Measurements from ENCODE around the gene PAX7. TPM values are rescaled to one million over a fixed set of nuclear protein-coding genes. Genes with fewer than 3 reads are reported as not detected.
A peak's percentile ranks its signal among the peaks of the same experiment; 100 is the strongest.

Gene PAX7
- total and polyA plus RNA-seq, 9 of the 15 experiments (the other 6 are each of a cell fraction or from before 2014, with no cell fraction given), result not detected

- no peak overlapping the region for H2AFZ ChIP-seq (ENCODE audit: low read depth, low read length)
- 0% methylated on average over 5 of the region's 8 CpGs for WGBS (ENCODE audit: insufficient coverage, low coverage, missing lambda C conversion rate)
- no peaks in the 10 kb centered on the region for H3K36me3 ChIP-seq (ENCODE audit: control insufficient read depth, insufficient read depth, low read length)
- H3K9ac ChIP-seq (ENCODE audit: insufficient read depth in 1 of 2, low read depth in 2 of 2, low read length in 2 of 2), result no peak overlapping the region
- no peaks in the 10 kb centered on the region for H3K9me1 ChIP-seq (ENCODE audit: control insufficient read depth, insufficient read depth, low read length)
- H3K9me3 ChIP-seq (replicated peaks; ENCODE audit: control insufficient read depth, insufficient read depth, low read depth, low read length), result no peaks in the 10 kb centered on the region
- FAIRE-seq (no peak), ATAC-seq (no peak), DNase-seq (ENCODE audit: extremely low read depth in 1 of 4, low spot score in 3 of 4) (no peak)
- no peak overlapping the region for H3K4me2 ChIP-seq (ENCODE audit: insufficient read depth, low read length)
- no peaks in the 10 kb centered on the region for H3K79me2 ChIP-seq (ENCODE audit: control insufficient read depth, insufficient read depth, low read length)
- TF ChIP-seq SPI1 (IDR thresholded peaks at IDR 0.05; ENCODE audit: borderline replicate concordance, low read depth, low read length), result peak; percentile 50; the same call in 1 of the 2 replicates
- TF ChIP-seq SMARCB1 (IDR thresholded peaks at IDR 0.05; ENCODE audit: insufficient read length, low read depth), result no peak
- ChIA-PET POLR2A (no interaction called here), CTCF (ENCODE audit: low intra/inter-chr PET ratio) (no interaction called here)
- H3K4me1 ChIP-seq (replicated peaks in 1 of 2; ENCODE audit: control insufficient read depth in 2 of 2, insufficient read depth in 2 of 2, low read length in 2 of 2), result peaks cover 0 to 6% of the 10 kb centered on the region in 2 experiments; a peak in 1 of 5 replicates
- no peak overlapping the region for H3K4me3 ChIP-seq
- H4K20me1 ChIP-seq (replicated peaks; ENCODE audit: control insufficient read depth, insufficient read depth, low read length), result peaks cover 14% of the 10 kb centered on the region; the same call in 1 of the 2 replicates
- no peak overlapping the region for H3K27ac ChIP-seq (ENCODE audit: extremely low read depth, low read depth, low read length)
- in situ Hi-C loops (cut with MboI), result no loop called here
- BruUV-seq (replicated peaks), result no TSS peak
- peaks cover 36 to 71% of the 10 kb centered on the region in 2 experiments; a peak in 4 of 5 replicates for H3K27me3 ChIP-seq (ENCODE audit: control insufficient read depth in 2 of 2, insufficient read depth in 2 of 2, low read length in 2 of 2)
- intact Hi-C loops (cut with micrococcal nuclease), result no loop called here
Measured at GRCh38 chr1:18651713-18652112, 21.1 kb downstream of the PAX7 start.

- Histone ChIP-seq H2AFZ (ENCODE audit: low read depth, low read length) (no peak overlapping the region), H3K4me2 (ENCODE audit: insufficient read depth, low read length) (no peak overlapping the region), H3K79me2 (ENCODE audit: control insufficient read depth, insufficient read depth, low read length) (no peaks in the 10 kb centered on the region), H3K9me1 (ENCODE audit: control insufficient read depth, insufficient read depth, low read length) (no peaks in the 10 kb centered on the region), H3K27me3 (ENCODE audit: control insufficient read depth in 2 of 2, insufficient read depth in 2 of 2, low read length in 2 of 2) (peaks cover 37 to 73% of the 10 kb centered on the region in 2 experiments; a peak in 4 of 5 replicates), H4K20me1 (replicated peaks; ENCODE audit: control insufficient read depth, insufficient read depth, low read length) (peaks cover 17% of the 10 kb centered on the region; the same call in 1 of the 2 replicates), H3K4me3 (no peak overlapping the region), H3K36me3 (ENCODE audit: control insufficient read depth, insufficient read depth, low read length) (no peaks in the 10 kb centered on the region), H3K27ac (ENCODE audit: extremely low read depth, low read depth, low read length) (no peak overlapping the region), H3K9me3 (replicated peaks; ENCODE audit: control insufficient read depth, insufficient read depth, low read depth, low read length) (no peaks in the 10 kb centered on the region), H3K4me1 (replicated peaks in 1 of 2; ENCODE audit: control insufficient read depth in 2 of 2, insufficient read depth in 2 of 2, low read length in 2 of 2) (0 out of 5 replicates have a peak, but pooled peaks cover 0 to 3% of the 10 kb centered on the region in 2 experiments), H3K9ac (ENCODE audit: insufficient read depth in 1 of 2, low read depth in 2 of 2, low read length in 2 of 2) (no peak overlapping the region)
- ATAC-seq, result no peak
- no TSS peak for BruUV-seq (replicated peaks)
- ChIA-PET CTCF (ENCODE audit: low intra/inter-chr PET ratio) (interaction anchor here (0.7 kb wide), 1 partner anchor 56 kb away, joined by 3 read pairs; no protein-coding TSS in a partner anchor), POLR2A (no interaction called here)
- no peak for FAIRE-seq
- DNase-seq (ENCODE audit: extremely low read depth in 1 of 4, low spot score in 3 of 4), result no peak
- TF ChIP-seq HCFC1 (IDR thresholded peaks at IDR 0.05; ENCODE audit: low read depth, low read length) (no peak), KLF6 (CRISPR knock-in tag; IDR thresholded peaks at IDR 0.05; ENCODE audit: borderline replicate concordance) (no peak), POLR3G (IDR thresholded peaks at IDR 0.05; ENCODE audit: extremely low read depth, insufficient read length, insufficient replicate concordance) (no peak)
- intact Hi-C loops (cut with micrococcal nuclease) (no loop called here), in situ Hi-C loops (cut with MboI) (no loop called here)
- 0% methylated on average over 1 of the region's 1 CpG for WGBS (ENCODE audit: insufficient coverage, low coverage, missing lambda C conversion rate)
Measured at GRCh38 chr1:18652791-18653190, 22.1 kb downstream of the PAX7 start.
